GM23338 (cell line): ENCODE results near the gene GET3. TPM values are rescaled to one million over a fixed set of nuclear protein-coding genes. Genes with fewer than 3 reads are reported as not detected.

Experiments
- ATAC-seq: fragments of 200-7000 bp; cut with Tn5 transposase; 3 replicates; pipeline ENCODE4 v1.9.1; 2020
- DNase-seq: peaks from one replicate; pipeline ENCODE4 v3.0.0-alpha.2; 2015; ENCODE audit warnings: low spot score
- H2AFZ ChIP-seq: fragments of 200-600 bp; sonication (generic); 2 replicates; pipeline ENCODE4 v1.8.0; 2016; ENCODE audit warnings: antibody characterized with exemption, mild to moderate bottlenecking, moderate library complexity
- H3F3A ChIP-seq: fragments of 200-600 bp; sonication (generic); replicated peaks from 2 replicates; pipeline ENCODE4 v1.8.0; 2017; ENCODE audit warnings: antibody characterized with exemption, mixed run types, low read depth
- H3K27ac ChIP-seq: fragments of 200-600 bp; sonication (generic); 2 replicates; pipeline ENCODE4 v1.6.1; 2016; ENCODE audit warnings: low read depth
- H3K27me3 ChIP-seq: fragments of 200-600 bp; sonication (generic); 2 replicates; pipeline ENCODE4 v1.8.0; 2016; ENCODE audit warnings: mild to moderate bottlenecking, mixed run types, moderate library complexity; ENCODE audit not compliant: insufficient read depth
- H3K36me3 ChIP-seq: fragments of 200-600 bp; sonication (generic); 2 replicates; pipeline ENCODE4 v1.8.0; 2016; ENCODE audit warnings: mild to moderate bottlenecking; ENCODE audit not compliant: insufficient read depth
- H3K4me1 ChIP-seq: fragments of 200-600 bp; sonication (generic); 2 replicates; pipeline ENCODE4 v1.8.0; 2016; ENCODE audit warnings: mild to moderate bottlenecking, moderate library complexity; ENCODE audit not compliant: insufficient read depth
- H3K4me2 ChIP-seq: fragments of 200-600 bp; sonication (generic); 2 replicates; pipeline ENCODE4 v1.7.1; 2017; ENCODE audit warnings: mixed run types
- H3K4me3 ChIP-seq: fragments of 200-600 bp; sonication (generic); 2 replicates; pipeline ENCODE4 v1.6.1; 2016; ENCODE audit warnings: mixed run types
- H3K79me2 ChIP-seq: fragments of 200-600 bp; sonication (generic); replicated peaks from 2 replicates; pipeline ENCODE4 v1.8.0; 2017; ENCODE audit warnings: mild to moderate bottlenecking; ENCODE audit not compliant: insufficient read depth
- H3K9me2 ChIP-seq: fragments of 200-600 bp; sonication (generic); 2 replicates; pipeline ENCODE4 v1.8.0; 2017; ENCODE audit not compliant: insufficient read depth
- H4K20me1 ChIP-seq: fragments of 200-600 bp; sonication (generic); replicated peaks from 2 replicates; pipeline ENCODE4 v1.8.0; 2017; ENCODE audit warnings: mild to moderate bottlenecking; ENCODE audit not compliant: insufficient read depth
- H3K27ac Mint-ChIP-seq: 2 replicates; pipeline ENCODE4 v1.8.0; 2020; ENCODE audit warnings: inconsistent platforms, mild to moderate bottlenecking, moderate library complexity, mixed read lengths
- H3K27me3 Mint-ChIP-seq: 3 replicates; pipeline ENCODE4 v1.8.0; 2022; ENCODE audit warnings: low read depth, mild to moderate bottlenecking, moderate library complexity, mixed read lengths, inconsistent platforms; ENCODE audit not compliant: insufficient read depth, poor library complexity
- H3K36me3 Mint-ChIP-seq: 3 replicates; pipeline ENCODE4 v1.8.0; 2021; ENCODE audit warnings: low read depth, mild to moderate bottlenecking, inconsistent platforms, moderate library complexity, mixed read lengths
- H3K4me1 Mint-ChIP-seq: 3 replicates; pipeline ENCODE4 v1.8.0; 2020; ENCODE audit warnings: mild to moderate bottlenecking, inconsistent platforms, mixed read lengths
- H3K4me3 Mint-ChIP-seq: 3 replicates; pipeline ENCODE4 v1.8.0; 2021; ENCODE audit warnings: moderate library complexity, mild to moderate bottlenecking, inconsistent platforms, mixed read lengths
- H3K9me3 Mint-ChIP-seq: 3 replicates; pipeline ENCODE4 v1.8.0; 2020; ENCODE audit warnings: moderate library complexity, mild to moderate bottlenecking, inconsistent platforms, mixed read lengths
- CREB1 ChIP-seq: fragments of 250-450 bp; sonication (Bioruptor Pico); IDR thresholded peaks from 2 replicates; pipeline ENCODE4 v1.5.0; 2020; ENCODE audit warnings: low read depth, mild to moderate bottlenecking, moderate library complexity
- CTCF ChIP-seq, 2 experiments: fragments of 200-600 bp in 1 of 2; sonication (generic) in 1 of 2; conservative IDR thresholded peaks; 2 replicates each; pipeline versions ENCODE4 v1.5.1 to v1.6.1; 2016 to 2017; ENCODE audit warnings: antibody characterized with exemption in 2 of 2, low read depth in 2 of 2, mild to moderate bottlenecking in 2 of 2, moderate library complexity in 1 of 2
- EZH2 ChIP-seq: fragments of 200-600 bp; sonication (generic); IDR thresholded peaks from one replicate; pipeline ENCODE4 v1.8.0; 2017; ENCODE audit warnings: antibody characterized with exemption, mild to moderate bottlenecking, low read depth; ENCODE audit not compliant: unreplicated experiment
- EZH2phosphoT487 ChIP-seq: fragments of 200-600 bp; sonication (generic); IDR thresholded peaks from one replicate; pipeline ENCODE4 v1.8.1; 2018; ENCODE audit warnings: antibody characterized with exemption; ENCODE audit not compliant: unreplicated experiment
- JUNB ChIP-seq: IDR thresholded peaks from one replicate; pipeline ENCODE4 v1.6.1; 2016; ENCODE audit warnings: antibody characterized with exemption; ENCODE audit not compliant: unreplicated experiment
- NANOG ChIP-seq: IDR thresholded peaks from 2 replicates; pipeline ENCODE4 v1.6.1; 2016; ENCODE audit warnings: antibody characterized with exemption, borderline replicate concordance
- POLR2AphosphoS5 ChIP-seq: IDR thresholded peaks from 2 replicates; pipeline ENCODE4 v1.6.1; 2016; ENCODE audit warnings: antibody characterized with exemption, low read depth
- STAT1 ChIP-seq: IDR thresholded peaks from one replicate; pipeline ENCODE4 v1.6.1; 2016; ENCODE audit warnings: antibody characterized with exemption; ENCODE audit not compliant: unreplicated experiment
- ZNF114 ChIP-seq: fragments of 250-450 bp; sonication (Bioruptor Pico); IDR thresholded peaks from 2 replicates; pipeline ENCODE4 v1.5.0; 2020; ENCODE audit warnings: mild to moderate bottlenecking, moderate library complexity
- ZNF331 ChIP-seq: fragments of 250-450 bp; sonication (Bioruptor Pico); IDR thresholded peaks from 2 replicates; pipeline ENCODE4 v1.5.0; 2020; ENCODE audit warnings: low read depth, mild to moderate bottlenecking, moderate library complexity
- polyA plus RNA-seq: library from polyadenylated mRNA; unstranded; fragments of >200 nt; fragmentation: Nextera tagmentation; extraction: Ambion mirVana; gene quantifications from 2 replicates; pipeline ENCODE4 v1.2.1, GENCODE V29; 2016
- total RNA-seq: library from RNA; depleted of rRNA; stranded (reverse); fragments of >200 nt; shearing (Covaris generic); gene quantifications from 2 replicates; pipeline ENCODE4 v1.2.3, GENCODE V29; 2014
- TF ChIP-seq, protein P1 (sequence below): IDR thresholded peaks from one replicate; pipeline ENCODE4 v1.6.1; 2018; ENCODE audit warnings: antibody characterized with exemption; ENCODE audit not compliant: unreplicated experiment
- TF ChIP-seq, protein P2 (sequence below): IDR thresholded peaks from 2 replicates; pipeline ENCODE4 v1.6.1; 2016; ENCODE audit warnings: antibody characterized with exemption

Gene GET3
- total and polyA plus RNA-seq, 2 experiments from 2014 or later, result 90.4 to 109 TPM

DNA sequence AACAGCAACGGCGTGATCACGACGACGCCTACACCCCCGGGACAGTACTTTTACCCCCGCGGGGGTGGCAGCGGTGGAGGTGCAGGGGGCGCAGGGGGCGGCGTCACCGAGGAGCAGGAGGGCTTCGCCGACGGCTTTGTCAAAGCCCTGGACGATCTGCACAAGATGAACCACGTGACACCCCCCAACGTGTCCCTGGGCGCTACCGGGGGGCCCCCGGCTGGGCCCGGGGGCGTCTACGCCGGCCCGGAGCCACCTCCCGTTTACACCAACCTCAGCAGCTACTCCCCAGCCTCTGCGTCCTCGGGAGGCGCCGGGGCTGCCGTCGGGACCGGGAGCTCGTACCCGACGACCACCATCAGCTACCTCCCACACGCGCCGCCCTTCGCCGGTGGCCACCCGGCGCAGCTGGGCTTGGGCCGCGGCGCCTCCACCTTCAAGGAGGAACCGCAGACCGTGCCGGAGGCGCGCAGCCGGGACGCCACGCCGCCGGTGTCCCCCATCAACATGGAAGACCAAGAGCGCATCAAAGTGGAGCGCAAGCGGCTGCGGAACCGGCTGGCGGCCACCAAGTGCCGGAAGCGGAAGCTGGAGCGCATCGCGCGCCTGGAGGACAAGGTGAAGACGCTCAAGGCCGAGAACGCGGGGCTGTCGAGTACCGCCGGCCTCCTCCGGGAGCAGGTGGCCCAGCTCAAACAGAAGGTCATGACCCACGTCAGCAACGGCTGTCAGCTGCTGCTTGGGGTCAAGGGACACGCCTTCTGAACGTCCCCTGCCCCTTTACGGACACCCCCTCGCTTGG lies 55.0 kb downstream of the GET3 start (continued):
- TF ChIP-seq, protein P1, sequence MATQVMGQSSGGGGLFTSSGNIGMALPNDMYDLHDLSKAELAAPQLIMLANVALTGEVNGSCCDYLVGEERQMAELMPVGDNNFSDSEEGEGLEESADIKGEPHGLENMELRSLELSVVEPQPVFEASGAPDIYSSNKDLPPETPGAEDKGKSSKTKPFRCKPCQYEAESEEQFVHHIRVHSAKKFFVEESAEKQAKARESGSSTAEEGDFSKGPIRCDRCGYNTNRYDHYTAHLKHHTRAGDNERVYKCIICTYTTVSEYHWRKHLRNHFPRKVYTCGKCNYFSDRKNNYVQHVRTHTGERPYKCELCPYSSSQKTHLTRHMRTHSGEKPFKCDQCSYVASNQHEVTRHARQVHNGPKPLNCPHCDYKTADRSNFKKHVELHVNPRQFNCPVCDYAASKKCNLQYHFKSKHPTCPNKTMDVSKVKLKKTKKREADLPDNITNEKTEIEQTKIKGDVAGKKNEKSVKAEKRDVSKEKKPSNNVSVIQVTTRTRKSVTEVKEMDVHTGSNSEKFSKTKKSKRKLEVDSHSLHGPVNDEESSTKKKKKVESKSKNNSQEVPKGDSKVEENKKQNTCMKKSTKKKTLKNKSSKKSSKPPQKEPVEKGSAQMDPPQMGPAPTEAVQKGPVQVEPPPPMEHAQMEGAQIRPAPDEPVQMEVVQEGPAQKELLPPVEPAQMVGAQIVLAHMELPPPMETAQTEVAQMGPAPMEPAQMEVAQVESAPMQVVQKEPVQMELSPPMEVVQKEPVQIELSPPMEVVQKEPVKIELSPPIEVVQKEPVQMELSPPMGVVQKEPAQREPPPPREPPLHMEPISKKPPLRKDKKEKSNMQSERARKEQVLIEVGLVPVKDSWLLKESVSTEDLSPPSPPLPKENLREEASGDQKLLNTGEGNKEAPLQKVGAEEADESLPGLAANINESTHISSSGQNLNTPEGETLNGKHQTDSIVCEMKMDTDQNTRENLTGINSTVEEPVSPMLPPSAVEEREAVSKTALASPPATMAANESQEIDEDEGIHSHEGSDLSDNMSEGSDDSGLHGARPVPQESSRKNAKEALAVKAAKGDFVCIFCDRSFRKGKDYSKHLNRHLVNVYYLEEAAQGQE, result no peak
- TF ChIP-seq ZNF331 (CRISPR knock-in tag) (no peak), POLR2AphosphoS5 (0 out of 2 replicates have a peak, but pooled peaks have one; percentile 52), ZNF114 (no peak), CREB1 (CRISPR knock-in tag) (peak; percentile 7), EZH2phosphoT487 (no peak), JUNB (no peak), STAT1 (no peak), NANOG (no peak), CTCF (conservative IDR thresholded peaks at IDR 0.05; ENCODE audit: low read depth in 2 of 2) (no peak), EZH2 (no peak)
- TF ChIP-seq, protein P2, sequence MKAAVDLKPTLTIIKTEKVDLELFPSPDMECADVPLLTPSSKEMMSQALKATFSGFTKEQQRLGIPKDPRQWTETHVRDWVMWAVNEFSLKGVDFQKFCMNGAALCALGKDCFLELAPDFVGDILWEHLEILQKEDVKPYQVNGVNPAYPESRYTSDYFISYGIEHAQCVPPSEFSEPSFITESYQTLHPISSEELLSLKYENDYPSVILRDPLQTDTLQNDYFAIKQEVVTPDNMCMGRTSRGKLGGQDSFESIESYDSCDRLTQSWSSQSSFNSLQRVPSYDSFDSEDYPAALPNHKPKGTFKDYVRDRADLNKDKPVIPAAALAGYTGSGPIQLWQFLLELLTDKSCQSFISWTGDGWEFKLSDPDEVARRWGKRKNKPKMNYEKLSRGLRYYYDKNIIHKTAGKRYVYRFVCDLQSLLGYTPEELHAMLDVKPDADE, result no peak

GRCh38 chr19:12792853-12793289 lies 55.6 kb downstream of the GET3 start:
- Histone ChIP-seq H3K4me3 (peak overlapping the region; percentile 83), H3K27me3 (peaks cover 27% of the 10 kb centered on the region), H3K79me2 (no peaks in the 10 kb centered on the region), H3K27ac (peak overlapping the region; percentile 90), H3K9me2 (no peaks in the 10 kb centered on the region), H3K36me3 (no peaks in the 10 kb centered on the region), H3K4me2 (peak overlapping the region; percentile 96), H4K20me1 (no peaks in the 10 kb centered on the region), H2AFZ (no peak overlapping the region), H3F3A (peaks cover 35% of the 10 kb centered on the region), H3K4me1 (peaks cover 40% of the 10 kb centered on the region)
- Mint-ChIP-seq H3K36me3 (peaks cover 18% of the 10 kb centered on the region), H3K4me1 (peaks cover 38% of the 10 kb centered on the region), H3K9me3 (peaks cover 3% of the 10 kb centered on the region; the same call in 2 of the 3 replicates), H3K27me3 (peaks cover 46% of the 10 kb centered on the region), H3K27ac (no peak overlapping the region), H3K4me3 (peak overlapping the region; percentile 85)
- ATAC-seq, result no peak
- DNase-seq, result no peak
- no peak for TF ChIP-seq CREB1 (CRISPR knock-in tag)
- no peak for TF ChIP-seq EZH2
- TF ChIP-seq ZNF331 (CRISPR knock-in tag), result no peak
- TF ChIP-seq, protein P2, result no peak
- TF ChIP-seq STAT1, result no peak
- TF ChIP-seq CTCF (conservative IDR thresholded peaks at IDR 0.05; ENCODE audit: low read depth in 2 of 2), result no peak
- TF ChIP-seq NANOG, result no peak
